GM21367 (cell line): Measurements from ENCODE around the gene SIAH1.
"Not testable (repeated sequence)": the region's sequence is repeated elsewhere in the genome, so short reads cannot be mapped to it uniquely, and the experiment has no call there.

ENCODE experiments used
- ATAC-seq: cut with Tn5 transposase; IDR thresholded peaks from one replicate; pipeline ENCODE4 v1.9.1; 2021; ENCODE audit not compliant: unreplicated experiment

Gene SIAH1

DNA sequence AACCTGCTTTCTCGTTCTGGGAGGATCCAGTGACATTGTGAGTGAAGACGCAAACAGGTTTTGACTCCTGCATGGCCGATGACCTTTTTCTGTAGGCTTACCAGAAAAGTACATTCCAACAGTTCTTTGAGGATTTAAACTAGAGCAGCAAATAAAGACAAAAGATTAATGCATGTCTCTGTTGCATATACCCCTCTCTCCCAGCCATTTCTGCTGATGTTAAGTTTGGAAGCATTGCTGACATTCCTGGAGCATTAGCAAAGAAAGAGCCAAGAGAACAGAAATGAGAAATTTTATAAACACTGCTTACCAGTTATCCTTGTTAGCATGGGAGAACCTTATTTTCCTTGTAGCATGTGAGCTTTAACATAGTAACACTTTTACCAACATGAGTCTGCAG, 49.3 kb downstream of the SIAH1 start:
- ATAC-seq: no peak

DNA sequence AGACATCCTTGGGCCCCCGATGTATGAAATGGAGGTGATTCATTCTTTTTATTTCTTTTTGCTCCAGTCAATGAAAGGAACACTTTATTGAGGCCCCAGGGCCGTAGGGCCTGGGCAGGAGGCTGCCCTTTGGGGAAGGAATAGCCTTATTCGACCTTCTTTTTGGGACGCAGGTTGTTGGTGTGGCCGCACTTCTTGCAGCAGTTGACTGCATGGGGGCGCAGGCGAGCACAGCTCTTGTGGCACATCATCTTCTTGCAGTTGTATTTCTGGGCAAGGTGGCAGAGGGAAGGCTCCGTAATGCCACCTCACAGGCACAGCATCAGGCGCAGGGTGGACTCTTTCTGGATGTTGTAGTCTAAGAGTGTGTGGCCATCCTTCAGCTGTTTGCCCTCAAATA, 50.9 kb downstream of the SIAH1 start:
- ATAC-seq: no peak

DNA sequence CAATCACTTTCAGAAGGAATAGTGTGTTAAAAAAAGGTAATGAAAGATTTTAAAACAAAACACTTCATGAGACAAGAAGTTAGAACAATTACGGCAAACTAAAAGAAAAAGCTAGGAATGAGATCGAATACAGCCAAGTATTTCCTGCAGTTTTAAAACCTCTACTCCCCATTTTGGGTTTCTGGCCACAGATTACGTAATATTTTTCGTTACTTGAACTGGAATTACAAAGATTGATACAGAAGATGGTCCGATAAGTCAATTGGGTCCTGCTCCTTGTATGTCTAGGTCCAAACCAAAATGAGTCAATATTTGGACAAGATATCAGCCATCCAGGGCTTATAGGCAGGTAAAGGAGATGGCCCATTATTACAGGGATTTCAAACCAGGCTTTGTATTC, 52.2 kb downstream of the SIAH1 start:
- no peak for ATAC-seq

DNA sequence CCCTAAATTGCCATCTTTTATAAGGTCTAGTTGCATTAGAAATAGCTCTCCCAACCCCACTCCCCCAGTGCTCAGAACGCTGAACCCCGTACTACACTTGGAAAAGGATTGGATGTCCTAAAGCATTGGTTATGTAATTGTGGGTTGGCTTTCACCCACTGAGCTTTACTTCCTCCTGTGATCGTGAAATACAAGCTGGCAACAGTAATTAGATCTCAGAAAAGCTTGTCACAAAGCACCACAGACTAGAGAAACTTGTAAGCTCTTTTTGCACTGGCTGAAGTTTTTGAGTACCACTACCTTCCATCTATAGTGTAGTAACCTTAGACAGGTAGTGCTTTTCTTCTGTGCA, 54.4 kb downstream of the SIAH1 start:
- no peak for ATAC-seq

DNA sequence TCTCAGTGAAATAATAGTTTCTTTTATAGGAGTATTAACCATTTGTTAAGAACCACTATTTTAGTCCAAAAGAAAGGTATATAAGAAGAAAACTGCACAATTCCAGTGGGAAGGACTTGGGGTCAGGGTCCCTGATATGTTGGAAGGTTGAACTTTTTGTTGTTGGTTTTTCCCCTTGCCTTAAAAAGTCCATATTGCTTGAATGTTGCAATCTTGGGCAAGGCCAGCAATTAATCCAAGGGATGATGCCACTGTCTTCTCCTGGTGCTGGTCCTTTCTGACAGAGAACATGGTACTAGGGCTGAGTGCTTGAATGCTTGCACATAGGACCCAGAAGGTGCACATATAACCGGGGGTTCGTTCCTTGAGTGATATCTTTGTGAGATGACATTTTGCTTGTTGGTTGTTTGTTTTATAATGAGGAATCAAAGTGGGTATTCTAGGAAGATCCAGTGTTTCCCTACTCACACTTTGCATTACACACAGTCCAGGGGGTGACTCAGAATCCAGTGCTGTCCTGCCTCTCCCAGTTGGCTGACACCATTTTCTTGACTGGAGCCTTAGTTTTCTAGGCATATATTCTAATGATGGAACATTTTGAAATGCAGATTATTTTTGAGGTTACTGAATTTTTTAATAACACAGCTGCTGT, 54.9 kb downstream of the SIAH1 start:
- ATAC-seq: no peak

- no peak for ATAC-seq
These were observed 56.1 kb downstream of the SIAH1 start for GRCh38 chr16:48329138-48329537.

DNA sequence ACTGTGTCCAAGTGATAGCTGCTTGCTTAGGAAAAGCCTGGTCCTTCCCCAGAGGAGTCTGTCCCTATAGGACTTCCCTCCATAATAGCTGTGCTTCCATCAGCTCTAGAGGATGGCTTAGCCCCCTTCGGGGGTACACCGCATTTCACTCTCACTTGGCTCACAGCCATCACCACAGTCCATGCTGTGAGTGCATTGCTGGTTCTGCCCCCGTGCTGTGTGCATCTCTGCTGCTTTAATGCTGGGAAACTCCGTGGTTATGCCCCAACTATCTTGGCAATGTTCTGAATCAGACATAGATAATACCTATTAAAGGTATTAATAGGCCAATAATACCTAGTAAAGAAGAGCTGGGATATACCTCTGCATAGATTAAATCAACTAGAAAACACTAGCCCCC, 58.3 kb downstream of the SIAH1 start:
- no peak for ATAC-seq

- ATAC-seq: no peak
These were observed 61.1 kb downstream of the SIAH1 start for GRCh38 chr16:48323783-48324775.

- no peak for ATAC-seq
These were observed 63.7 kb downstream of the SIAH1 start for GRCh38 chr16:48321317-48322036.

DNA sequence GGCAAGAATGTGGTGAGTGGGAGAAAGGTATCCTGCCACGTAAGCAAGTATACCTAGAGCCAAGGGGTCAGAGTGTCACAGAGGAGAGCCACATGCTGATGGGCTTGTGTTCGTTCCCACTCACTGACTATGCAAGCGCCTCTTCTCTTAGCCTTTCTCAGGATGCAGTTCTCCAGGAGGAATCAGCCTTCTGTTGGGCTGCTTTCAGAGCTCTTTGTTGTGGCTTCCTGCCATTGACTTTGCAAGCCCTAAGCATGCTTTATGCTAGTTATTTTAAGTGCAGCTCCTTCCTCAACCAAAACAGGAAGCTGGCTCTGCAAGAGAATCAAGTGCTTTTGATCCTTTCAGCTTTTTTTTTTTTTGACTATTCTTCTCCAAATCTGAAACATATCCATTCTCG, 66.6 kb downstream of the SIAH1 start:
- ATAC-seq: no peak

GRCh38 chr16:48317614-48318315, 67.4 kb downstream of the SIAH1 start:
- no peak for ATAC-seq

- no peak for ATAC-seq
These were observed 68.2 kb downstream of the SIAH1 start for GRCh38 chr16:48317026-48317425.

GRCh38 chr16:48313905-48314304, 71.3 kb downstream of the SIAH1 start:
- ATAC-seq: not testable (repeated sequence)

GRCh38 chr16:48310908-48311641, 74.1 kb downstream of the SIAH1 start:
- no peak for ATAC-seq
